Keratinocyte (primary cell): ENCODE data around the gene KCNH1. TPM values are rescaled to one million over a fixed set of nuclear protein-coding genes. Genes with fewer than 3 reads are reported as not detected.

Experiments used
- DNase-seq: peaks from one replicate; pipeline ENCODE4 v3.0.0-alpha.2; 2011; ENCODE audit warnings: low read depth, missing footprints, low spot score
- FAIRE-seq: peaks from 2 replicates; lab custom pipeline; 2011; peaks lifted over from hg19 to GRCh38; lab: Jason Lieb, UNC
- H2AFZ ChIP-seq: 2 replicates; pipeline ENCODE4 v1.6.0; 2012; ENCODE audit warnings: low read length, control low read depth, inconsistent platforms; ENCODE audit not compliant: control insufficient read depth
- H3K27ac ChIP-seq: 2 replicates; pipeline ENCODE4 v1.5.1; 2011; ENCODE audit warnings: low read length; ENCODE audit not compliant: control insufficient read depth, insufficient read depth
- H3K27me3 ChIP-seq: 3 replicates; pipeline ENCODE4 v1.6.0; 2011; ENCODE audit warnings: low read length; ENCODE audit not compliant: control insufficient read depth, insufficient read depth; ENCODE audit errors: extremely low read depth
- H3K36me3 ChIP-seq, 2 experiments: 2 replicates in 1 of 2; 3 replicates in 1 of 2; pipeline ENCODE4 v1.5.1; 2011; ENCODE audit warnings: low read length in 2 of 2, mild to moderate bottlenecking in 1 of 2; ENCODE audit not compliant: control insufficient read depth in 2 of 2, insufficient read depth in 2 of 2; ENCODE audit errors: extremely low read depth in 1 of 2
- H3K4me1 ChIP-seq: 3 replicates; pipeline ENCODE4 v1.5.1; 2011; ENCODE audit warnings: low read length; ENCODE audit not compliant: control insufficient read depth, insufficient read depth; ENCODE audit errors: extremely low read depth
- H3K4me2 ChIP-seq: 3 replicates; pipeline ENCODE4 v1.6.0; 2011; ENCODE audit warnings: low read depth, low read length; ENCODE audit not compliant: control insufficient read depth, insufficient read depth; ENCODE audit errors: extremely low read depth
- H3K4me3 ChIP-seq, 3 experiments: fragments of 200-600 bp in 1 of 3; sonication (generic) in 1 of 3; 2 replicates in 2 of 3; 3 replicates in 1 of 3; pipeline ENCODE4 v1.5.1; 2011 to 2016; ENCODE audit warnings: low read length in 3 of 3, mild to moderate bottlenecking in 3 of 3, control low read depth in 2 of 3, inconsistent platforms in 1 of 3, low read depth in 1 of 3, mixed read lengths in 1 of 3, mixed run types in 1 of 3, moderate library complexity in 1 of 3; ENCODE audit not compliant: control insufficient read depth in 2 of 3, insufficient read depth in 2 of 3; ENCODE audit errors: extremely low read depth in 1 of 3
- H3K79me2 ChIP-seq: 2 replicates; pipeline ENCODE4 v1.6.0; 2012; ENCODE audit warnings: low read length; ENCODE audit not compliant: control insufficient read depth, insufficient read depth
- H3K9ac ChIP-seq: 3 replicates; pipeline ENCODE4 v1.6.0; 2011; ENCODE audit warnings: low read length; ENCODE audit not compliant: control insufficient read depth, insufficient read depth; ENCODE audit errors: extremely low read depth
- H3K9me1 ChIP-seq: 3 replicates; pipeline ENCODE4 v1.6.0; 2011; ENCODE audit warnings: low read length; ENCODE audit not compliant: control insufficient read depth, insufficient read depth; ENCODE audit errors: extremely low read depth
- H3K9me3 ChIP-seq: 2 replicates; pipeline ENCODE4 v1.5.1; 2012; ENCODE audit warnings: low read depth, low read length; ENCODE audit not compliant: control insufficient read depth
- H4K20me1 ChIP-seq: 3 replicates; pipeline ENCODE4 v1.6.0; 2011; ENCODE audit warnings: low read length; ENCODE audit not compliant: control insufficient read depth, insufficient read depth; ENCODE audit errors: extremely low read depth
- EZH2 ChIP-seq: IDR thresholded peaks from one replicate; pipeline ENCODE4 v1.6.1; 2012; ENCODE audit warnings: inconsistent platforms, mild to moderate bottlenecking, low read length, moderate library complexity
- dilution Hi-C: fragments of 300-500 bp; cut with MboI; formaldehyde crosslinking; loops from one replicate; pipeline ENCODE4 v1.7.0; 2020; ENCODE audit warnings: low sequenced_read_pairs; ENCODE audit not compliant: extremely low pct_ligation_motif_present
- polyA plus RNA-seq, 5 experiments: library from polyadenylated mRNA; depleted of rRNA in 3 of 5; stranded (reverse) in 3 of 5; stranded (forward) in 1 of 5; unstranded in 1 of 5; fragments of >200 nt; gene quantifications; 1 replicate in 1 of 5; 2 replicates in 3 of 5; 3 replicates in 1 of 5; pipeline versions ENCODE4 v1.2.1 to v1.2.3, GENCODE V29; 2011 to 2012; ENCODE audit warnings: missing spikeins in 2 of 5, low read depth in 1 of 5, low replicate concordance in 1 of 5
- TF ChIP-seq, protein P1 (sequence below), 3 experiments: IDR thresholded peaks in 1 of 3; conservative IDR thresholded peaks in 1 of 3; optimal IDR thresholded peaks in 1 of 3; 2 replicates in 2 of 3; 3 replicates in 1 of 3; pipeline versions ENCODE3 to v1.5.1; 2011; ENCODE audit warnings: low read length in 3 of 3, mild to moderate bottlenecking in 3 of 3, moderate library complexity in 2 of 3, control low read depth in 1 of 3, inconsistent platforms in 1 of 3; ENCODE audit not compliant: insufficient read depth in 2 of 3; ENCODE audit errors: extremely low read depth in 1 of 3

KCNH1 gene
- polyA plus RNA-seq, 1 donor (not counting 4 experiments of a cell fraction or from before 2014, with no cell fraction given), result not detected

DNA sequence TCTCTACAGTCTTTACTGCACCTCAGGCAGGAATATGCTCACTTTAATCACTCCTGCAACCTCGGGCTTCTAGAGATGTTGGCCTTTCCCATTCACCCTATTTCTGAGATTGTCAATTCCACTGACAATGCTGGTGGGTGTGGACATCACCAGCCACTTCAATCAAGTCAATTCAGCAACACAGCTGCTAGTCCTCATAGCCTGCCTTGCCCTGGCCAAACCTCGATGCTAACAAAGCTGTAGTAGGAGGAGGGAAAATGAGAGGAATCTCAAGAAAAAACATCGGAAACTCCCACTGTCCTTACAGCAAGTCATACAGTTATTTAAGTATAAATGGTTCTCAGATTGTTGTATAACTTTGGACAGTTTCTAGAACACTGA lies 155.0 kb downstream of the KCNH1 start:
- H3K36me3 ChIP-seq, result no peaks in the 10 kb centered on the region
- H3K4me3 ChIP-seq, result no peak overlapping the region
- H3K27me3 ChIP-seq, result no peaks in the 10 kb centered on the region
- H4K20me1 ChIP-seq, result no peaks in the 10 kb centered on the region
- no peaks in the 10 kb centered on the region for H3K9me1 ChIP-seq
- TF ChIP-seq, protein P1, sequence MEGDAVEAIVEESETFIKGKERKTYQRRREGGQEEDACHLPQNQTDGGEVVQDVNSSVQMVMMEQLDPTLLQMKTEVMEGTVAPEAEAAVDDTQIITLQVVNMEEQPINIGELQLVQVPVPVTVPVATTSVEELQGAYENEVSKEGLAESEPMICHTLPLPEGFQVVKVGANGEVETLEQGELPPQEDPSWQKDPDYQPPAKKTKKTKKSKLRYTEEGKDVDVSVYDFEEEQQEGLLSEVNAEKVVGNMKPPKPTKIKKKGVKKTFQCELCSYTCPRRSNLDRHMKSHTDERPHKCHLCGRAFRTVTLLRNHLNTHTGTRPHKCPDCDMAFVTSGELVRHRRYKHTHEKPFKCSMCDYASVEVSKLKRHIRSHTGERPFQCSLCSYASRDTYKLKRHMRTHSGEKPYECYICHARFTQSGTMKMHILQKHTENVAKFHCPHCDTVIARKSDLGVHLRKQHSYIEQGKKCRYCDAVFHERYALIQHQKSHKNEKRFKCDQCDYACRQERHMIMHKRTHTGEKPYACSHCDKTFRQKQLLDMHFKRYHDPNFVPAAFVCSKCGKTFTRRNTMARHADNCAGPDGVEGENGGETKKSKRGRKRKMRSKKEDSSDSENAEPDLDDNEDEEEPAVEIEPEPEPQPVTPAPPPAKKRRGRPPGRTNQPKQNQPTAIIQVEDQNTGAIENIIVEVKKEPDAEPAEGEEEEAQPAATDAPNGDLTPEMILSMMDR (optimal IDR thresholded peaks at IDR 0.05 in 1 of 3, IDR thresholded peaks at IDR 0.05 in 1 of 3, conservative IDR thresholded peaks at IDR 0.05 in 1 of 3; ENCODE audit: extremely low read depth in 1 of 3, insufficient read depth in 2 of 3, low read length in 3 of 3), result no peak
- no peak for TF ChIP-seq EZH2
- no peaks in the 10 kb centered on the region for H3K9me3 ChIP-seq
- no peak overlapping the region for H3K4me2 ChIP-seq
- no peak for FAIRE-seq
- no peak overlapping the region for H3K9ac ChIP-seq
- no peak overlapping the region for H2AFZ ChIP-seq
- no peak for DNase-seq
- dilution Hi-C loops, result no loop called here
- H3K4me1 ChIP-seq, result no peaks in the 10 kb centered on the region
- H3K79me2 ChIP-seq, result no peaks in the 10 kb centered on the region
- H3K27ac ChIP-seq, result no peak overlapping the region

DNA sequence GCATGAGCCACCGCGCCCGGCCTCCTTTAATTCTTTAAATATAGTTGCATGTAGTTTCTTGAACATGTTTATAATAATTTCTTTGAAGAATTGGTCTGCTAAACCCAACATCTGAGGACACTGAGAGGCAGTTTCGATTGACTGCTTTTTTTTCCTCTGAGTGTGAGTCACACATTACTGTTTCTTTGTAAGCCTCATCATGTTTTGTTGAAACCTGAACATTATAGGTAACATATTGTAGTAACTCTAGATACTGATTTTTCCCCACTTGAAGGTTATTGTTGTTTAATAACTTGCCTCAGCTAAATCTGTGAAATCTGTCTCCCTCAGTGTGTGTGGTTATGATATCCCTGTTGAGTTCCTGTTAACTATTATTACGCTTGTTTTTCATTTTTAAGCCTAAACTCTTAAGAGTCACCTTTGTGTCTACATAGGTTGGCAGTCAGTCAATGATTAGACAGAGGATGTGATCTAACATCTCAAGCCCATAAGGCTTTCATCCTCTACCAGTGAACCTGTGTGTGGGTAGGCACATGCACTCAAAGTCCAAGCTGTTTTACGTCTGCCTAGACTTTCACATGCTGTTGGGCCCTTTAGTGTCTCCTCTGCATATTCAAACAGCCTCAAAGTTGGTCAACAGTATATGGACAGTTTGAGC lies 155.5 kb downstream of the KCNH1 start:
- FAIRE-seq, result no peak
- Histone ChIP-seq H3K9me1 (no peaks in the 10 kb centered on the region), H3K79me2 (no peaks in the 10 kb centered on the region), H3K27me3 (no peaks in the 10 kb centered on the region), H3K9ac (no peak overlapping the region), H4K20me1 (no peaks in the 10 kb centered on the region), H3K9me3 (no peaks in the 10 kb centered on the region), H2AFZ (no peak overlapping the region), H3K36me3 (no peaks in the 10 kb centered on the region), H3K4me1 (no peaks in the 10 kb centered on the region), H3K27ac (no peak overlapping the region), H3K4me2 (no peak overlapping the region), H3K4me3 (no peak overlapping the region)
- dilution Hi-C loops, result no loop called here
- TF ChIP-seq, protein P1 (optimal IDR thresholded peaks at IDR 0.05 in 1 of 3, IDR thresholded peaks at IDR 0.05 in 1 of 3, conservative IDR thresholded peaks at IDR 0.05 in 1 of 3; ENCODE audit: extremely low read depth in 1 of 3, insufficient read depth in 2 of 3, low read length in 3 of 3), result no peak
- no peak for TF ChIP-seq EZH2
- DNase-seq, result no peak
